ENCODE data around the gene DIMT1. TPM values are rescaled to one million over a fixed set of nuclear protein-coding genes. Genes with fewer than 3 reads are reported as not detected.
A peak's percentile ranks its signal among the peaks of the same experiment; 100 is the strongest.

Gene DIMT1
- polyA plus RNA-seq, 1 donor (not counting 4 experiments of a cell fraction or from before 2014, with no cell fraction given) = 49.9 TPM

GRCh38 chr5:62340979-62341378 is 62.7 kb downstream of the DIMT1 start:
- Histone ChIP-seq H3K4me2 (ENCODE audit: control insufficient read depth, extremely low read depth, insufficient read depth, low read depth, low read length) (no peak overlapping the region), H3K4me3 (ENCODE audit: control insufficient read depth in 2 of 3, extremely low read depth in 1 of 3, insufficient read depth in 2 of 3, low read depth in 1 of 3, low read length in 3 of 3) (no peak overlapping the region), H3K4me1 (ENCODE audit: control insufficient read depth, extremely low read depth, insufficient read depth, low read length) (peaks cover 9% of the 10 kb centered on the region), H3K9ac (ENCODE audit: control insufficient read depth, extremely low read depth, insufficient read depth, low read length) (no peak overlapping the region), H3K27me3 (ENCODE audit: control insufficient read depth, extremely low read depth, insufficient read depth, low read length) (no peaks in the 10 kb centered on the region), H3K79me2 (ENCODE audit: control insufficient read depth, insufficient read depth, low read length) (peaks cover 40% of the 10 kb centered on the region), H3K27ac (ENCODE audit: control insufficient read depth, insufficient read depth, low read length) (no peak overlapping the region), H2AFZ (ENCODE audit: control insufficient read depth, low read length) (no peak overlapping the region), H3K36me3 (ENCODE audit: control insufficient read depth in 2 of 2, extremely low read depth in 1 of 2, insufficient read depth in 2 of 2, low read length in 2 of 2) (no peaks in the 10 kb centered on the region), H3K9me3 (ENCODE audit: control insufficient read depth, low read depth, low read length) (no peaks in the 10 kb centered on the region), H4K20me1 (ENCODE audit: control insufficient read depth, extremely low read depth, insufficient read depth, low read length) (peaks cover 2% of the 10 kb centered on the region), H3K9me1 (ENCODE audit: control insufficient read depth, extremely low read depth, insufficient read depth, low read length) (no peaks in the 10 kb centered on the region)
- dilution Hi-C loops (cut with MboI; ENCODE audit: extremely low pct_ligation_motif_present, low sequenced_read_pairs) = no loop called here
- FAIRE-seq = no peak
- DNase-seq (ENCODE audit: low read depth, low spot score) = no peak
- no peak for TF ChIP-seq CTCF (optimal IDR thresholded peaks at IDR 0.05 in 1 of 3, IDR thresholded peaks at IDR 0.05 in 1 of 3, conservative IDR thresholded peaks at IDR 0.05 in 1 of 3; ENCODE audit: extremely low read depth in 1 of 3, insufficient read depth in 2 of 3, low read length in 3 of 3)
- no peak for TF ChIP-seq EZH2 (IDR thresholded peaks at IDR 0.05; ENCODE audit: low read length)

GRCh38 chr5:62340392-62340791 is 63.3 kb downstream of the DIMT1 start:
- no peak overlapping the region for H3K27ac ChIP-seq (ENCODE audit: control insufficient read depth, insufficient read depth, low read length)
- H3K9me1 ChIP-seq (ENCODE audit: control insufficient read depth, extremely low read depth, insufficient read depth, low read length) = peaks cover under 1% of the 10 kb centered on the region
- H3K36me3 ChIP-seq (ENCODE audit: control insufficient read depth in 2 of 2, extremely low read depth in 1 of 2, insufficient read depth in 2 of 2, low read length in 2 of 2) = no peaks in the 10 kb centered on the region
- peaks cover 40% of the 10 kb centered on the region for H3K79me2 ChIP-seq (ENCODE audit: control insufficient read depth, insufficient read depth, low read length)
- DNase-seq (ENCODE audit: low read depth, low spot score) (no peak), FAIRE-seq (no peak)
- peaks cover 9% of the 10 kb centered on the region for H3K4me1 ChIP-seq (ENCODE audit: control insufficient read depth, extremely low read depth, insufficient read depth, low read length)
- peaks cover 2% of the 10 kb centered on the region for H4K20me1 ChIP-seq (ENCODE audit: control insufficient read depth, extremely low read depth, insufficient read depth, low read length)
- no peaks in the 10 kb centered on the region for H3K27me3 ChIP-seq (ENCODE audit: control insufficient read depth, extremely low read depth, insufficient read depth, low read length)
- TF ChIP-seq CTCF (optimal IDR thresholded peaks at IDR 0.05 in 1 of 3, IDR thresholded peaks at IDR 0.05 in 1 of 3, conservative IDR thresholded peaks at IDR 0.05 in 1 of 3; ENCODE audit: extremely low read depth in 1 of 3, insufficient read depth in 2 of 3, low read length in 3 of 3) = peak; percentile 24 to 25 (median 24)
- no peak for TF ChIP-seq EZH2 (IDR thresholded peaks at IDR 0.05; ENCODE audit: low read length)
- H3K9me3 ChIP-seq (ENCODE audit: control insufficient read depth, low read depth, low read length) = no peaks in the 10 kb centered on the region
- dilution Hi-C loops (cut with MboI; ENCODE audit: extremely low pct_ligation_motif_present, low sequenced_read_pairs) = no loop called here
- H2AFZ ChIP-seq (ENCODE audit: control insufficient read depth, low read length) = no peak overlapping the region
- H3K4me2 ChIP-seq (ENCODE audit: control insufficient read depth, extremely low read depth, insufficient read depth, low read depth, low read length) = no peak overlapping the region
- H3K4me3 ChIP-seq (ENCODE audit: control insufficient read depth in 2 of 3, extremely low read depth in 1 of 3, insufficient read depth in 2 of 3, low read depth in 1 of 3, low read length in 3 of 3) = no peak overlapping the region
- H3K9ac ChIP-seq (ENCODE audit: control insufficient read depth, extremely low read depth, insufficient read depth, low read length) = no peak overlapping the region

Small RNAs within 50 kb of the gene (small RNA-seq; reads per million reads assigned to genes)
- 0 reads per million in 3 experiments for gene RNU6-661P (ENCODE audit: insufficient read length in 3 of 3, low read depth in 3 of 3, low replicate concordance in 1 of 3)

Other genes starting within 250 kb of the DIMT1 start
- gene KIF2A, start 97.7 kb downstream of the DIMT1 start, polyA plus RNA-seq = 18.3 to 34.8 TPM (median 31.7 TPM) in 3 replicates
- gene IPO11, start 8.9 kb upstream of the DIMT1 start, polyA plus RNA-seq = 28.1 to 34.7 TPM (median 31.4 TPM) in 3 replicates
- 0.21 to 0.34 TPM (median 0.22 TPM) in 3 replicates for gene LRRC70, start 174.9 kb upstream of the DIMT1 start, polyA plus RNA-seq

Data from keratinocyte (primary cell).